Measurements from ENCODE around the gene CTRL.
"Not testable (repeated sequence)": the region's sequence is repeated elsewhere in the genome, so short reads cannot be mapped to it uniquely, and the experiment has no call there.

CTRL gene

DNA sequence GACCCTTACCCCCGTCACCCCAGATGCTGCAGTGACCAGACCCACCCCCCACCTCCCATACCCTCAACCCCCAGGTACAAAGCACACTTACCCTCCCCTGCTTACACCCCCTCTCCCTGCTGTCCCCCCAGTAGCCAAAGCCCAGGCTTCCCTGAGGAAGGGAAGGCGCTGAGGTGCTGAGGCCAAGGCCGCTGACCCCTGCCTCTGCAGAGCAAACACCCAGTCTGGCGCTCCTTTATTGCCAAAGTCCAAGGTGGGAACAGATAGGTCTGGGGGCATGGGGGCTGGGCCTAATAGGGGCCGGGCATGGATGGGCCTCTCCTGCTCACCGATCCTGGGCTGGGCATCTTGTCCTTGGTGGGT is 11.6 kb upstream of the CTRL start:
- no peak for DNase-seq (ENCODE audit: insufficient read length, low spot score)

DNA sequence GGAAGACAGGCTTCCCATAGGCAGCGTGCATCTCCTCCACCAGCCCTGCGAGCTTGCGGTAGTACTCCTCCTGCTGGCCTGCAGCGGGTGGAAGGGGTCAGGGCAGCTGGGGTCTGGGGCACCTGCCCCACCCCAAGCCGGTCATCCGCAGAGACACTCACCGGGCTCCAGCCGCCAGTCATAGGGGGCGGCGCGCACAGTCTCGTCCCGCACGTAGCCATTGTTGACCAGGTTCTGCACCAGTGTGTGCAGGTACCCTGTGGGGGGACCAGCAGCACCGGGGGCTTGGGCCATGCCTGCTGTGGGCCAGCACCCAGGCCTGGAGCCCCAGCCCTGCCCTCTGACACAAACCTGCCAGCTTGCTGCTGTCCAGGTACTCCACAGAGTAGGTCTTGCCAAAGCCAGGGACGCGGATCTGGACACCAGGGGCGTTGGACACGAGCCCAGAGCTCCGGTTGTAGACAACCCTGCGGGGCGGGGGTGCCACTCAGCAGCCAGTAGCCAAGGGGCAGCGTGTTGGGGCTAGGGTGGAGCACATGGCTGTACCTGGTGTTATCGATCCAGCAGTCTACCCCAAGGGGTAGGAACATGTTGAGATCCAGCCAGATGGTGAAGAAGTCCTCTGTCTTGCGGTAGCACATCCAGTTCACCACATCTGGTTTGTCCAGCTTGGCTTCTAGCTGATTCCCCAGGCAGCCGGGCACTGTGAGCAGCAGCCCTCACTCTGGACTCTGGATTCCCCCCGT is 11.0 kb upstream of the CTRL start:
- FAIRE-seq (no peak), DNase-seq (ENCODE audit: insufficient read length, low spot score) (no peak)
- no peak for TF ChIP-seq PAX5 (IDR thresholded peaks at IDR 0.05; ENCODE audit: insufficient read depth, low read length, severe bottlenecking)
- no peak for TF ChIP-seq TAF1 (IDR thresholded peaks at IDR 0.05; ENCODE audit: low read depth, low read length)
- TF ChIP-seq POLR2AphosphoS5 (IDR thresholded peaks at IDR 0.05; ENCODE audit: low read depth, low read length) = no peak
- TF ChIP-seq SPI1 (IDR thresholded peaks at IDR 0.05; ENCODE audit: low read depth, low read length) = no peak
- TF ChIP-seq POU2F2 (IDR thresholded peaks at IDR 0.05; ENCODE audit: low read depth, low read length) = no peak
- TF ChIP-seq POLR2A (IDR thresholded peaks at IDR 0.05; ENCODE audit: low read depth, low read length) = no peak

More for the DNA sequence above, 11.6 kb upstream of the CTRL start:
- TF ChIP-seq POU2F2 (IDR thresholded peaks at IDR 0.05; ENCODE audit: low read depth, low read length) = no peak
- TF ChIP-seq TAF1 (IDR thresholded peaks at IDR 0.05; ENCODE audit: low read depth, low read length) = no peak
- no peak for TF ChIP-seq SPI1 (IDR thresholded peaks at IDR 0.05; ENCODE audit: low read depth, low read length)
- TF ChIP-seq POLR2AphosphoS5 (IDR thresholded peaks at IDR 0.05; ENCODE audit: low read depth, low read length) = no peak
- no peak for TF ChIP-seq PAX5 (IDR thresholded peaks at IDR 0.05; ENCODE audit: insufficient read depth, low read length, severe bottlenecking)
- TF ChIP-seq POLR2A (IDR thresholded peaks at IDR 0.05; ENCODE audit: low read depth, low read length) = no peak
- FAIRE-seq = no peak

DNA sequence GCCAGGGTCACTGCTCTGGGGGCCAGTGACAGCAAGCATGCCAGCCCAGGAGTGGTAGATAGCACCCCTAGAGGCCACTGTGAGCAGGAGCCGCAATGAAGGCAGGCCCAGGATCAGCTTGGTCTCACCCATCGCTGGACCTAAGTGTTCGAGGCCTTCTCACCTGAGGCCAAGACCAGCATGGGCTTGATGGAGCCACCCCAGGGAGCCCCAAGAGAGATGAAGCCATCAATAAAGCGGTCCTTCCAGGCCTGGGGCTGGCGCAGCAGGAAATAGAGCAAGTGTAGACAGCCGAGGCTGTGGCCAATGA is 10.5 kb upstream of the CTRL start:
- FAIRE-seq (peak; percentile 81), DNase-seq (ENCODE audit: insufficient read length, low spot score) (peak; percentile 74)

DNA sequence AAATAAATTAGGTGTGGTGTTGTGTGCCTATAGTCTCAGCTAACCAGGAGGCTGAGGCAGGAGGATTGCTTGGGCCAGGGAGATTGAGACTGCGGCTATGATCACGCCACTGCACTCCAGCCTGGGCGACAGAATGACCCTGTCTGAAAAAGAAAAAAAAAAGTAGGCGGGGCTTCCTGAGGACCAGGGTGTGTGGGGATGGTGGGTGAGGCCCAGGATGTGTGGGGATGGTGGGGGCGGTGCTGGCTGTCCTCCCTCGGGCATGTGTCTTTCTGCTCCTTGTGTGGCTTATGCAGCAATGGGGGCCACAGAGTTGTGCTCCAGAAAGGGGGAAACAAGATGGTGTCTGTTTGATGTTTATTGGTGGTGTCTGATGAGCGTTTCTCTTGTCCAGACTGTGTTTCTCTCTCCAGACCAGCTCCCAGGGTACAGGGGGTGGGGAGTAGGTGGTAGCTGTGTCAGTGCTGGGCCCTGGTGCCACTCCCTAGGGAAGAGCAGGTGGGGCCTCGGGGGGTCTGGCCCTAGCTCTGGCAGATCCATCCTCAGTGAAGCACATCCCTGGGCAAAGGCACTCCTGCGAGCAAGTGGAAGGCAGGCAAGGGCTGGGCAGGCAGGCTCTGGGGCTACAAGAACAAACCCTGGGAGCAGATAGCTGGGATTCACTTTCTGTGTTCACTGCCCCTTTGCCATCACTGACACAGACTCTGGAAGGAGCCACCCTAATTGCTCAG is 10.0 kb upstream of the CTRL start:
- FAIRE-seq = no peak
- no peak for TF ChIP-seq PAX5 (IDR thresholded peaks at IDR 0.05; ENCODE audit: insufficient read depth, low read length, severe bottlenecking)
- no peak for TF ChIP-seq POLR2AphosphoS5 (IDR thresholded peaks at IDR 0.05; ENCODE audit: low read depth, low read length)
- no peak for DNase-seq (ENCODE audit: insufficient read length, low spot score)

More for the DNA sequence above, 10.5 kb upstream of the CTRL start:
- TF ChIP-seq POLR2A (IDR thresholded peaks at IDR 0.05; ENCODE audit: low read depth, low read length) (no peak), PAX5 (IDR thresholded peaks at IDR 0.05; ENCODE audit: insufficient read depth, low read length, severe bottlenecking) (no peak), POU2F2 (IDR thresholded peaks at IDR 0.05; ENCODE audit: low read depth, low read length) (no peak), SPI1 (IDR thresholded peaks at IDR 0.05; ENCODE audit: low read depth, low read length) (no peak), POLR2AphosphoS5 (IDR thresholded peaks at IDR 0.05; ENCODE audit: low read depth, low read length) (no peak), TAF1 (IDR thresholded peaks at IDR 0.05; ENCODE audit: low read depth, low read length) (no peak)

DNA sequence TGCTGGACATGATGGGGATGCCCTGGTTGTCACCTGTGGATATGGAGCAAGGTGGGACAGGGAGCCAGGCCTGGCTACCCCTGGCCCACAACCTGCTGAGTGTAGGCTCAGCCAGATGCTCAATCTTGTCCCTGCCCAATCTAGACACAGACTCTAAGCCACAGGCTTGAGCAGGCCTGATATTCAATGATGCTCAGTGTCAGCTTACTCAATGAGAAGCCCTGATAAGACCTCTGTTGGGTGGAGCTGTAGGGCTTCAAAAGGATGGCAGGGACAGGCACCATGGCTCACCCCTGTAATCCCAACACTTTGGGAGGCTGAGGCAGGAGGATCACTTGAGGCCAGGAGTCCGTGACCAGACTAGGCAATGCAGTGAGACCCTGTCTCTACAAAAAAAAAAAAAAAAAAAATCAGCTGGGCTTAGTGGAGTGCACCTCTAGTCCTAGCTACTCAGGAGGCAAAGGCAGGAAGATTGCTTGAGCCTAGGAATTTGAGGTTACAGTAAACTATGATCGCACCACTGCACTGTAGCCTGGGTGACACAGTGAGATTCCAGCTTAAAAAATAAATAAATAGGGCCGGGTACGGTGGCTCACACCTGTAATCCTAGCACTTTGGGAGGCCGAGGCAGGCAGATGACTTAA is 8.9 kb upstream of the CTRL start:
- no peak for TF ChIP-seq TAF1 (IDR thresholded peaks at IDR 0.05; ENCODE audit: low read depth, low read length)
- TF ChIP-seq POU2F2 (IDR thresholded peaks at IDR 0.05; ENCODE audit: low read depth, low read length) = no peak
- TF ChIP-seq POLR2A (IDR thresholded peaks at IDR 0.05; ENCODE audit: low read depth, low read length) = no peak
- no peak for TF ChIP-seq SPI1 (IDR thresholded peaks at IDR 0.05; ENCODE audit: low read depth, low read length)
- no peak for TF ChIP-seq POLR2AphosphoS5 (IDR thresholded peaks at IDR 0.05; ENCODE audit: low read depth, low read length)
- no peak for TF ChIP-seq PAX5 (IDR thresholded peaks at IDR 0.05; ENCODE audit: insufficient read depth, low read length, severe bottlenecking)
- FAIRE-seq (peak; percentile 52), DNase-seq (ENCODE audit: insufficient read length, low spot score) (no peak)

DNA sequence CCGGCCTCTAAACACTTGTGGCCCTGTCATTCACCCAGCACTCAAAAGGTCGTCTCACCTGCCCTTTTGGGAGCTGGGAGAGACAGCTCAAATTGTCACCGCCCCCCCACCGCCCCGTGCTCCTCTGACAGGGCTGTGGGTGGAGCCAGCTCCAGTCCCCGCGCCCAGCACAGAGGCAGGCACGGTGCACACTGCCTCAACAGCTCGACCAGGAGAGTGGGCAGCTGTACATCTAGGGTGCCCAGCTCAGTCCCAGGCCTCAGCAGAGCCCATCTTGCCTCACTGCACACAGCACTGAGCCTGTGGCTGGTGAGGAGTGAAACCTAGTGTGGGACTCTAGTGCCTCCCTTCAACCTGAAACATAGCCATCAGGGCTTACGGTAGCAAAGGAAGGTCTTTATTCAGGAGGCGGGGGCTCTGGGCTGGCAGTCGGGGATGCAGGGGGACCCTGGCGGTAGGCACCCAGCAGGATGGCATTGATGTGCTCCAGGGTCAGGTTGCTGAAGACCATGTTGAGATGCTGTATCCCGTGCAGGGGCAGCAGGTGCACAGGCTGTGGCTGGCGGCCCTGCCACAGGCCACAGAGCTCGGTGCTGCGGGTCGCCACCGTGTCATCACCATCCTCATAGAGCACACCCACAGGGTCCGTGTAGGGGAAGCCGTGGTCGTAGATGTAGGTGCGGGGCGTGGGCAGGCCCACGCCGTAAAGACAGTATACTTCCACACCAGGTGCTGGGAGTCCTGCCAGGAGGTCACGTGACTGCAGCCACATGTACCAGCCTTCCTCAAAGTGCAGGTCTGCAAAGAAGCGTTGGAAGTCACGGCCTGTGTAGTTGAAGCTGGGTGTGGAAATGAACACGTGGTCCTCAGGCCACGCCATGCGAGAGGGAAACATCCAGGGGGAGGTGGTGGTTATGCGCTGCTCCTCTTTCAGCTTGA is 8.1 kb upstream of the CTRL start:
- no peak for DNase-seq (ENCODE audit: insufficient read length, low spot score)
- no peak for FAIRE-seq
- TF ChIP-seq SPI1 (IDR thresholded peaks at IDR 0.05; ENCODE audit: low read depth, low read length) (no peak), POLR2AphosphoS5 (IDR thresholded peaks at IDR 0.05; ENCODE audit: low read depth, low read length) (no peak)

DNA sequence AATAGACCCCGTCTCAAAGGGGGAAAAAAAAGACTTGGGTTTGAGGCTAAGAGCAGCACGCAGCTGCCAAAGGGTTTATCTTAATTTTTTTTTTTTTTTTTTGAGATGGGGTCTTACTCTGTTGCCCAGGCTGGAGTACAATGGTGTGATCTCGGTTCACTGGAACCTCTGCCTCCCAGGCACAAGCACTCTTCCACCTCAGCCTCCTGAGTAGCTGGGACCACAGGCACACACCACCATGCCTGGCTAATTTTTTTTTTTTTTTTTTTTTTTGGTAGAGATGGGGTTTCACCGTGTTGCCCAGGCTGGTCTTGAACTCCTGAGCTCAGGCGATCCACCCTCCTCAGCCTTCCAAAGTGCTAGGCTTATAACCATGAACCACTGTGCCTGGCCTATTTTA is 6.1 kb upstream of the CTRL start:
- not testable (repeated sequence) for FAIRE-seq; DNase-seq (ENCODE audit: insufficient read length, low spot score)

DNA sequence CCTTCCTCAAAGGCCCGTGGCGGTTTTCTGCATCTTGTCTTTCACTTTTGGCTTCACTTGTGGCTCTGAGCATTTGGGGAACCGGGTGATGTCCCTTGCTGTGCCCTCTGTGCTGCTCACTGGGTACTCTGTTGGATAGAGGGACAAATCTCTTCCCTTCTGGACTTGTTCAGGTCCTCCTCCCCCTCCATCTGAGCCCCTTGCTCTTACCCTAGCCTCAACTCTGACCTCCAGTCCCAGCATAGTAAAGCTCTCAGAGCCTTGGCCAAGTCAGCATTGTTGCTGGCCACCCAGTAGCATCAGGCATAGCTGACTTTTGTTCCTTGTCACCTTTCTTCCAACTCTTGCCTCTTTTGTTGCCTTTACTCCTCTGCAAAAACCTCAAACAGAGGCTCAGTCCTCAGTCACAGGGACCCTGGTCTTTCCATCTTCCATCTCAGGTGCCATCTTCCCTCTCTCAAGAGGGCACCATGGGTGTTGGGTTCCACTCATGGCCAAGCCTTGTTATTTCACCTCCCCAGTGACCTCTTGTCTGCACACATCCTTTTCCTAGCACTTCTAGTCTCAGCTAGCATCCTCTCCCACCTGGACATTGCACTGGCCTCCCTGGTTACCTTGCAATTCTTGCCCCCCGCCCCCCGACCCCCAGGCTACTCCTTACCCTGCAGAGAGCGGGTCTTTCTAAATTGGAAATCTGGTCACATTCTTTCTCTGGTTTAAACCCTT is 5.4 kb upstream of the CTRL start:
- TF ChIP-seq POU2F2 (IDR thresholded peaks at IDR 0.05; ENCODE audit: low read depth, low read length) (no peak), POLR2AphosphoS5 (IDR thresholded peaks at IDR 0.05; ENCODE audit: low read depth, low read length) (no peak), PAX5 (IDR thresholded peaks at IDR 0.05; ENCODE audit: insufficient read depth, low read length, severe bottlenecking) (no peak), POLR2A (IDR thresholded peaks at IDR 0.05; ENCODE audit: low read depth, low read length) (no peak), SPI1 (IDR thresholded peaks at IDR 0.05; ENCODE audit: low read depth, low read length) (peak; percentile 71; the same call in 1 of the 2 replicates)
- FAIRE-seq (no peak), DNase-seq (ENCODE audit: insufficient read length, low spot score) (peak; percentile 86)
